Body of pancreas (tissue), 4 donors: ENCODE results near the gene SLC37A1. TPM values are rescaled to one million over a fixed set of nuclear protein-coding genes. Genes with fewer than 3 reads are reported as not detected.

ENCODE experiments used
- ATAC-seq: fragments of 150-250 bp; one replicate; pipeline ENCODE4 v1.9.1; 2016
- DNase-seq, 4 donors: peaks; one replicate each; pipeline ENCODE4 v3.0.0-alpha.2; 2019
- H3K27ac ChIP-seq, 4 donors: fragments of 200-600 bp; sonication (generic); 1 replicate in 3 of 4; 2 replicates in 1 of 4; pipeline versions ENCODE4 v1.5.1 to v1.6.1; 2016 to 2019; ENCODE audit warnings: mild to moderate bottlenecking in 1 of 4, mixed read lengths in 1 of 4, moderate library complexity in 1 of 4
- H3K27me3 ChIP-seq, 2 donors: fragments of 200-600 bp; sonication (generic); one replicate each; pipeline ENCODE4 v1.6.0; 2016; ENCODE audit warnings: mild to moderate bottlenecking in 1 of 2
- H3K36me3 ChIP-seq, 2 donors: fragments of 200-600 bp; sonication (generic); replicated peaks in 1 of 2; 2 replicates each; pipeline ENCODE4 v1.5.1; 2016; ENCODE audit warnings: low read depth in 2 of 2; ENCODE audit not compliant: insufficient read depth in 1 of 2
- H3K4me1 ChIP-seq: fragments of 200-600 bp; sonication (generic); one replicate; pipeline ENCODE4 v1.6.0; 2016
- H3K4me3 ChIP-seq, 2 donors: fragments of 200-600 bp; sonication (generic); 1 replicate in 1 of 2; 2 replicates in 1 of 2; pipeline ENCODE4 v1.5.1; 2016 to 2019
- H3K9me3 ChIP-seq, 3 donors: fragments of 200-600 bp; sonication (generic); 1 replicate in 2 of 3; 2 replicates in 1 of 3; pipeline ENCODE4 v1.5.1; 2016
- POLR2A ChIP-seq, 3 donors: fragments of 450-650 bp; IDR thresholded peaks; one replicate each; pipeline ENCODE4 v1.6.1; 2016; ENCODE audit warnings: antibody characterized with exemption in 3 of 3, mild to moderate bottlenecking in 2 of 3
- WGBS, 2 donors: methylation state at CpG; one replicate each; pipeline ENCODE4 v1.1.5; 2017; 5-methylcytosine and 5-hydroxymethylcytosine counted together
- intact Hi-C: fragments of 100-400 bp; cut with DNase I; formaldehyde crosslinking; loops from one replicate; pipeline ENCODE4 v1.15.1; 2023
- total RNA-seq, 2 donors: library from RNA; depleted of rRNA; stranded (reverse); fragments of >200 nt; gene quantifications; one replicate each; pipeline ENCODE4 v1.1.0, GENCODE V29; 2016
- TF ChIP-seq, protein P1 (sequence below), 7 experiments: fragments of 450-650 bp in 4 of 7; fragments of 200-600 bp in 3 of 7; sonication (generic) in 3 of 7; IDR thresholded peaks; one replicate each; pipeline ENCODE4 v1.5.1; 2016 to 2019; ENCODE audit warnings: antibody characterized with exemption in 7 of 7

SLC37A1 gene
- total RNA-seq, 2 donors from 2014 or later, result 6.3 to 16.3 TPM

DNA sequence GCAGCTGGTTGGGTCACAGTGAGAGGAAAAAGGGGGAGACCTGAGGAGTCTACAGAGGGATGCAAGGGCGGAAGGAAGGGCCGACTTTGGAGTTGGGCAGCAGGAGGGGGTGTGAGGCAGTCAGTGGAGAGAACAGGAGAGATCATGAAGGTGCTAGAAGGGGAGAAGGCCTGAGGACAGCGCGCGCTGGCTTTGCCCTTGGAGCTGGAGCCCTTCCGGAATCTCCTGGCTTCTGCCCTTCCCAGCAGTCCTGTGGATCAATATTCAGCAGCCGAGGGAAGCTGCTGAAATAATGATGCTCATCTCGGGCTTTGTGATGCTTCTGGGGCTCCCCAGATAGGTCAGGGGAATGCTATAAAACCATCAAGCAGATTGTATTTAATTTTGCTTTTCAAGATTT, 26.7 kb downstream of the SLC37A1 start:
- no peak overlapping the region for H3K4me3 ChIP-seq
- intact Hi-C loops, result no loop called here
- H3K4me1 ChIP-seq, result peaks cover 3% of the 10 kb centered on the region
- H3K27ac ChIP-seq, result no peak overlapping the region
- no peak for TF ChIP-seq POLR2A (IDR thresholded peaks at IDR 0.05)
- no peak for ATAC-seq
- WGBS, 2 donors, result 58 to 63% methylated on average over 8 of the region's 8 CpGs
- no peaks in the 10 kb centered on the region for H3K9me3 ChIP-seq
- H3K36me3 ChIP-seq, result peaks cover 0 to 6% of the 10 kb centered on the region in 2 donors
- no peaks in the 10 kb centered on the region for H3K27me3 ChIP-seq
- DNase-seq, result no peak

DNA sequence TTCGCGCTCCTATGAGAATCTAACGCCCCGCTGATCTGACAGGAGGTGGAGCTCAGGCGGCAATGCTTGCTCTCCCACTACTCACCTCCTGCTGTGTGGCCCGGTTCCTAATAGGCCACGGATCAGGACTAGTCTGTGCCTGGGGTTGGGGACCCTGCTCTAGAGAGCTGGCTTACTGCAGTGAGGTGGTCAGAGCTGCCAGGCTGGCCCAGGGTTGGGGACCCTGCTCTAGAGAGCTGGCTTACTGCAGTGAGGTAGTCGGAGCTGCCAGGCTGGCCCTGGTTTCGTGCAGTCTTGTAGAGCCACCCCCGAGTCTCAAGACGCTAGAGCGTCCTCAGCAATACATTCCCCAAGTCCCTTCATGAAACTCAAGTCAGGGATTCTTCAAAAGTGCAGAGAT, 27.5 kb downstream of the SLC37A1 start:
- H3K27me3 ChIP-seq, result no peaks in the 10 kb centered on the region
- H3K9me3 ChIP-seq, result no peaks in the 10 kb centered on the region
- ATAC-seq (no peak), DNase-seq (no peak)
- H3K36me3 ChIP-seq, result peaks cover 0 to 6% of the 10 kb centered on the region in 2 donors
- WGBS, 2 donors, result 80 to 87% methylated on average over 5 to 12 of the region's 12 CpGs
- H3K4me1 ChIP-seq, result no peaks in the 10 kb centered on the region
- TF ChIP-seq, protein P1, sequence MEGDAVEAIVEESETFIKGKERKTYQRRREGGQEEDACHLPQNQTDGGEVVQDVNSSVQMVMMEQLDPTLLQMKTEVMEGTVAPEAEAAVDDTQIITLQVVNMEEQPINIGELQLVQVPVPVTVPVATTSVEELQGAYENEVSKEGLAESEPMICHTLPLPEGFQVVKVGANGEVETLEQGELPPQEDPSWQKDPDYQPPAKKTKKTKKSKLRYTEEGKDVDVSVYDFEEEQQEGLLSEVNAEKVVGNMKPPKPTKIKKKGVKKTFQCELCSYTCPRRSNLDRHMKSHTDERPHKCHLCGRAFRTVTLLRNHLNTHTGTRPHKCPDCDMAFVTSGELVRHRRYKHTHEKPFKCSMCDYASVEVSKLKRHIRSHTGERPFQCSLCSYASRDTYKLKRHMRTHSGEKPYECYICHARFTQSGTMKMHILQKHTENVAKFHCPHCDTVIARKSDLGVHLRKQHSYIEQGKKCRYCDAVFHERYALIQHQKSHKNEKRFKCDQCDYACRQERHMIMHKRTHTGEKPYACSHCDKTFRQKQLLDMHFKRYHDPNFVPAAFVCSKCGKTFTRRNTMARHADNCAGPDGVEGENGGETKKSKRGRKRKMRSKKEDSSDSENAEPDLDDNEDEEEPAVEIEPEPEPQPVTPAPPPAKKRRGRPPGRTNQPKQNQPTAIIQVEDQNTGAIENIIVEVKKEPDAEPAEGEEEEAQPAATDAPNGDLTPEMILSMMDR (IDR thresholded peaks at IDR 0.05), result no peak
- no peak for TF ChIP-seq POLR2A (IDR thresholded peaks at IDR 0.05)
- no peak overlapping the region for H3K4me3 ChIP-seq
- intact Hi-C loops, result no loop called here
- H3K27ac ChIP-seq, result no peak overlapping the region

DNA sequence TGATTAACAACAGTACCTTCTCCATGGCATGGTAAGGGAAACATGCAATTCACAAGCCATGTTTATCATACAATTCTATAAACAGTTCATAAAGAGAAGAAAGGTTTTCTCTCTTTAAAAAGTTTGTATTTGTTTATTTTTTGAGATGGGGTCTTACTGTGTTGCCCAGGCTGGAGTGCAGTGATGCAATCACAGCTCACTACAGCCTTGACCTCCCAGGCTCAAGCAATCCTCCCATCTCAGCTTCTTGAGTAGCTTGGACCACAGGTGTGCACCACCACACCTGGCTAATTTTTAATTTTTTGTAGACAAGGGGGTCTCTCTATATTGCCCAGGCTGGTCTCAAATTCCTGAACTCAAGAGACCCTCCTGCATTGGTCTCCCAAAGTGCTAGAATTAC, 28.0 kb downstream of the SLC37A1 start:
- no peak for TF ChIP-seq POLR2A (IDR thresholded peaks at IDR 0.05)
- TF ChIP-seq, protein P1 (IDR thresholded peaks at IDR 0.05), result no peak
- Histone ChIP-seq H3K36me3 (peaks cover 0 to 6% of the 10 kb centered on the region in 2 donors), H3K27ac (no peak overlapping the region), H3K27me3 (no peaks in the 10 kb centered on the region), H3K4me1 (no peaks in the 10 kb centered on the region), H3K4me3 (no peak overlapping the region), H3K9me3 (no peaks in the 10 kb centered on the region)
- intact Hi-C loops, result no loop called here
- no peak for ATAC-seq
- no peak for DNase-seq

DNA sequence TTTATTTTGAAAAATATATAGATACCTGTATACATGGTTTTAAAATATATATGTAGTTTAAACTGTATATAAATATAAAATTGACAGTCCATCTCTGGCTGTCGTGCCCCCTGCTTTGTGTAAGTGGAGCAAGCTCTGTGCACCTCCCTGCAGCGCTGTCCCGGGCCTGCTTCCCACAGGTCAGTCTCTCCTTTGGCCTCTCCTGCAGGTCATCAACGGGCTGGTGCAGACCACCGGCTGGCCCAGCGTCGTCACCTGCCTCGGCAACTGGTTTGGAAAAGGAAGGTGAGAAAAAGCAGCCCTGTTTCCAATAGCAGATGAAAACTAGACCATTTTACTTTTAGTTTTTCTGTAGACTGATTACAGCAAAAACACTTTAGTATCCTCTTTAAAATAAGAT, 28.5 kb downstream of the SLC37A1 start:
- 86 to 88% methylated on average over 8 of the region's 8 CpGs for WGBS, 2 donors
- intact Hi-C loops, result no loop called here
- peaks cover 0 to 6% of the 10 kb centered on the region in 2 donors for H3K36me3 ChIP-seq
- H3K9me3 ChIP-seq, result no peaks in the 10 kb centered on the region
- H3K27ac ChIP-seq, result no peak overlapping the region
- ATAC-seq, result no peak
- DNase-seq, result no peak
- no peak overlapping the region for H3K4me3 ChIP-seq
- no peaks in the 10 kb centered on the region for H3K27me3 ChIP-seq
- no peaks in the 10 kb centered on the region for H3K4me1 ChIP-seq
- TF ChIP-seq POLR2A (IDR thresholded peaks at IDR 0.05), result no peak
- TF ChIP-seq, protein P1 (IDR thresholded peaks at IDR 0.05), result no peak

DNA sequence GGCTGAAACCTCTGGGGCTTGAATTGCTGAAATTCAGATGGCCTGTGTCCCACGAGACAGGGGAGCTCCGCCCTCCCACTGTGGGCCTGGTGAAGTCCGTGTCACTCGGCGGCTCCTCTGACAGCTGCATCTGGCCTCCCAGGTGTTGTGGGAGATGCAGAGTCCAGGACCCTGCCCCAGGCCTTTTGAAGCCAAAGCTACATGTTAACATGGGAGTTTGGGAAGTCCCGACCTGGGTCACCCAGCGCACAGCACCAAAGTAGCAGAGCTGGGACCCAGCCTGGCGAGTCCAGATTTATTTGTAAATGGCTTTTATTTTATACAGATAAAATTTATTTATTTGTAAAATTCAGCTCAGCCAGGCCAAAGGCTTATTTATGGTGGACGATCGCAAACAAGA, 28.9 kb downstream of the SLC37A1 start:
- Histone ChIP-seq H3K27ac (no peak overlapping the region), H3K36me3 (peaks cover 0 to 8% of the 10 kb centered on the region in 2 donors), H3K4me1 (no peaks in the 10 kb centered on the region), H3K4me3 (no peak overlapping the region), H3K9me3 (no peaks in the 10 kb centered on the region), H3K27me3 (no peaks in the 10 kb centered on the region)
- DNase-seq (no peak), ATAC-seq (no peak)
- WGBS, 2 donors, result 84 to 89% methylated on average over 10 of the region's 10 CpGs
- TF ChIP-seq, protein P1 (IDR thresholded peaks at IDR 0.05), result no peak
- TF ChIP-seq POLR2A (IDR thresholded peaks at IDR 0.05), result no peak
- intact Hi-C loops, result no loop called here
